RCC 7860 (cell line): Measurements from ENCODE around the gene EXOC3L4.
"Not testable (repeated sequence)": the region's sequence is repeated elsewhere in the genome, so short reads cannot be mapped to it uniquely, and the experiment has no call there.

ENCODE experiments used
- DNase-seq: peaks from one replicate; pipeline ENCODE4 v3.0.0-alpha.2; 2015; ENCODE audit warnings: low spot score
- FAIRE-seq: peaks from 2 replicates; lab custom pipeline; 2012; peaks lifted over from hg19 to GRCh38; lab: Jason Lieb, UNC

EXOC3L4 gene

DNA sequence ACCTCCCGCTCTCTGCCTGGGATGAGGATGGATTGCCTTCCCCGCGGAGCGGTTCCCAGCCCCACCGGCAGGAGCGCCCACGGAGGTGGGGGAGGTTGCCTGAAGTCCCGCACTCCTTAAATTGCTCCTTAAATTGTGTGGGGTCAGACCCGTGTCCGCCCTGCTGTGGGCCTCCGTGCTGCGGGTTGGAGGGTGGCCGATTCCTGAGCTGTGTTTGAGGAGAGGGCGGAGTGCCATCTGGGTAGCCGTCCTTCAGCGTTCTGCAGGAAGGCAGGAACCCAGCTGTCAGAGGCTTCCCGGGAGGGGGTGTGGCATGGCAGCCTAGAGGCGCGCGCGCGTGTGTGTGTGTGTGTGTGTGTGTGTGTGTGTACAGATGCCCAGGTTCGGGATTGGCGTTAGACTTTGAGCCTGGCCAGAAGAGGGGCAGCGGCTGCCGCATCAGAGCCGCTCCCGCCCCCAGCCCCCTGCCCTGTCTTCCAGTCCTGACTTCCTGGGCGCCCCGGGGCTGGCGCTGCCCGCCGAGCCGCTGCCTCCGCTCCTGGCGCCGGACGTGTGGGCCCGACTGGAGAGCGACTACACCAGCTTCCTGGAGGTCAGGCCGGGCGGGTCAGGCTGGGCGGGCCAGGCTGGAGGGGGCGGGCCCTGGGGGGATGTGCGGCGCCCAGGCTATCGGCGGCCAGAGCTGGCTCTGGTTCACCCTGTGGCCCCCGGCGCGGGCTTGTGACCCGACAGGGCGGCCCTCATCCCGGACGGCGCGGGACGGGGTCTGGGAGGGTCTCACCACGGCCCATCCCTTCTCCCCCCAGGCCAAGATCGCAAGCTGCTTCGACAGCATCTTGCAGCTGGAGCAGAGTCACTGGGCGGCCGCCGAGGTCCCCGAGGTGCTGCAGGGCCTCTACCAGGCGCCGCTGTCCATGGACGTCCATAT lies 9.2 kb downstream of the EXOC3L4 start:
- no peak for FAIRE-seq

DNA sequence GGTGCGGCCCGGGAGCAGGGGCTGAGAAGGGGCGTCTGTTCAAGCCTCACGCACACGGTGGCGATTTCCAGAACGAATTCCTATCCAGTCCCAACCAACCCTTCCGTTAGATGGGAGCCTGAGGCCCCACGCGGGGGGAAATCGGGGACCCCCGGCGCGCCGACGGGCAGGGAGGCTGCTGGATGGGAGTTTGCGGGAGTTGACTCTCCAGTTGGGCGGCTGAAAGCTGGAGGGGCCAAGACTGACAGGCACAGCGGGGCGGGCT lies 9.8 kb downstream of the EXOC3L4 start:
- no peak for FAIRE-seq
- DNase-seq = no peak

More for the DNA sequence above, 9.2 kb downstream of the EXOC3L4 start:
- peak; percentile 35 for DNase-seq

- FAIRE-seq (no peak), DNase-seq (no peak)
Measured at GRCh38 chr14:103104654-103105452, 10.3 kb downstream of the EXOC3L4 start.

DNA sequence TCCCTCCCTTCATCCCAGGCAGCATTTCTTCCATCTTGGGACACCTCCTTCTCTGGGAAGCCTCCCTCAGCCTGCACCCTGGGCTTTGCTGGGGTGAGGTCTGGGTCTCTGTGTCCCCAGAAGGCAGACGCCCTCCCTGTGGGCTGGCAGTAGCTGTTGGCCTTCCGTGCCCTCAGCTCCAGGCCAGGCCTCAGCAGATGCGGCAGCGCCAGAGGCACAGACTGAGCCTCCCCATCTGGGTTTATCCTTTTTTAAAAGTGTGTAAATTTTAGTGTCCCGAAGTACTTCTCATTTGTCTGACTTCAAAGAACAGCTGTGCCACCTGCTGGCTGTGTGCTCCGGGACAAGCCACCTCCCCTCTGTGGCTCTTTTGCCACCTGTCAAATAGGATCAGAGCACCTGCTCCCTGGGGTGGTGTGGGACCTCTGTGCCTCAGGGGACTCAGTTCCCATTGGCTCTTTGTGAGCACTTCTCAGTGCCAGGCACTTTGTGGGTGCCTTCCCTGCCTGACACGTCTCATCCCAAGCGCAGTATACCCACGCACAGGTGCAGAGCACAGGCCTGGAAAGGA lies 11.1 kb downstream of the EXOC3L4 start:
- DNase-seq = no peak
- FAIRE-seq = no peak

- DNase-seq = no peak
Measured at GRCh38 chr14:103107455-103107854, 12.9 kb downstream of the EXOC3L4 start.

GRCh38 chr14:103107941-103108748 lies 13.6 kb downstream of the EXOC3L4 start:
- FAIRE-seq = no peak

More at GRCh38 chr14:103107455-103107854, 12.9 kb downstream of the EXOC3L4 start:
- FAIRE-seq = no peak

GRCh38 chr14:103108749-103109207 lies 14.3 kb downstream of the EXOC3L4 start:
- FAIRE-seq (no peak), DNase-seq (peak; percentile 56)

More at GRCh38 chr14:103107941-103108748, 13.6 kb downstream of the EXOC3L4 start:
- peak; percentile 35 for DNase-seq

GRCh38 chr14:103109535-103110441 lies 15.3 kb downstream of the EXOC3L4 start:
- peak; percentile 40 for FAIRE-seq
- peak; percentile 89 for DNase-seq

GRCh38 chr14:103110681-103111231 lies 16.2 kb downstream of the EXOC3L4 start:
- no peak for FAIRE-seq
- DNase-seq = no peak

DNA sequence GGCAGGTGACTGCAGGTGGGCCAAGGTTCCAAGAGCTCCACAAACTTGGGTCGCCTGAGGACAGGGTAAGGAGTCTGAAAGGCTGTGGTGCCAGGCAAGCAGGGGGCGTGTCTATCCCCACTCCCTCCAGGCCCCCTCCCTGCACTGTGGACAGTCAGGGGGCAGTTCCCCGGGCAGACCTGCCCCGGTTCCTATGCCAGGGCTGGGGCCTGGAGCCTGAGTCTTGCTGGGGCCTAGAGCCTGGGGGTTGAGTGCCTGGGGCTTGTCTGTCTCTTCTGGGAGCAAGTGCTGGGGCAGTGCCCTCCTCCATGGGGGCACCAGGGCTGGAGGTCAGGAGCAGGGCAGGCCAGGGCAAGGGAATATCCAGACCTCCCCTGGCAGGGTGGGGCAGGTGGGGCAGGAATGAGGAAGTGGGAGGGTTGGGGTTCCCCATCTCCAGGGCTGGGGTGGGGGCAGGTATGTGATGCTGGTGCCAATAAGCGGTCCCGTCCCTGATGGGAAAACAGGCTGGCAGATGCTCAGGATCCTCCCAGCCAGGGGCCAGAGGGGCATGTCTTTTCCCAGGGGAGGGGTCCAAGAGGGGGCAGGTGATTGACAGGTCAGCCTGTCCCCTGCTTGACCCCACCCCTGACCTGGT lies 16.8 kb downstream of the EXOC3L4 start:
- FAIRE-seq (no peak), DNase-seq (no peak)

- DNase-seq (no peak), FAIRE-seq (no peak)
Measured at GRCh38 chr14:103112400-103113243, 18.1 kb downstream of the EXOC3L4 start.

DNA sequence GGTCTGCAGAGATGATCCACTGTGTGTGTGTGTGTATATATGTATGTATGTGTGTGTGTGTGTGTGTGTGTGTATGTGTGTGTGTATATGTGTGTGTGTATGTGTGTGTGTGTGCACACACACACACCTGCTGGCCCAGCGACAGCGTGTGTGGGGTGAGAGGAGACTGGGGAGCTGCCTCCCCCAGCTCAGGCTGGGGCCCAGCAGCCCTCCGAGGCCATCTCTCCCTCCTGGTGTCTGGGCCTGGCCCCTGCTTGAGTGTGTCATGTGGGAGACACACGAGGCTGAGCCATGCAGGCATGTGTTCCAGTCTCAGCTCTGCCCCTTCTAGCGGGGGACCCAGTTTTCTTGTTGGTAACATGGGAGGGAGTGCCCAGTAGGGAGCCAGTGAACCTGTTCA lies 18.8 kb downstream of the EXOC3L4 start:
- FAIRE-seq (no peak), DNase-seq (no peak)

GRCh38 chr14:103113774-103114173 lies 19.2 kb downstream of the EXOC3L4 start:
- no peak for FAIRE-seq

DNA sequence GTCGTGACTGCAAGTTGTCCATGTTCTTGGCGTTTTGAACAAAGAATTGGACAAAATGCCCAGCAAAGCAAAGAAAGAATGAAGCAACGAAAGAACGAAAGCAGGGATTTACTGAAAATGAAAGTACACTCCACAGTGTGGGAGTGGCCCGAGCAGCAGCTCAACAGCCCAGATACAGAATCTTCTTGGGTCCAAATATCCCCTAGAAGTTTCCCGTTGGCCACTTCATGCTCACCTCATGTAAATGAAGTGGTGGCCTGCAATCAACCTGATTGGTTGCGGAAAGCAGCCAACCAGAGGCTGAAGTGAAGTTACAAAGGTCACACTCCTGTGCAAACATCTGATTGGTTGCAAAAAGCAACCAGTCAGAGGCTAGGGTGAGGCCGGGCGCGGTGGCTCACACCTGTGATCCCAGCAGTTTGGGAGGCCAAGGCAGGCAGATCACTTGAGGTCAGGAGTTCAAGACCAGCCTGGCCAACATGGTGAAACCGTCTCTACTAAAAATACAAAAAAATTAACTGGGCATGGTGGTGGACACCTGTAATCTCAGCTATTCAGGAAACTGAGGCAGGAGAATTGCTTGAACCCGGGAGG lies 20.7 kb downstream of the EXOC3L4 start:
- DNase-seq, FAIRE-seq: not testable (repeated sequence)

More at GRCh38 chr14:103113774-103114173, 19.2 kb downstream of the EXOC3L4 start:
- DNase-seq = no peak

GRCh38 chr14:103115845-103116572 lies 21.5 kb downstream of the EXOC3L4 start:
- no peak for FAIRE-seq
- DNase-seq = no peak

DNA sequence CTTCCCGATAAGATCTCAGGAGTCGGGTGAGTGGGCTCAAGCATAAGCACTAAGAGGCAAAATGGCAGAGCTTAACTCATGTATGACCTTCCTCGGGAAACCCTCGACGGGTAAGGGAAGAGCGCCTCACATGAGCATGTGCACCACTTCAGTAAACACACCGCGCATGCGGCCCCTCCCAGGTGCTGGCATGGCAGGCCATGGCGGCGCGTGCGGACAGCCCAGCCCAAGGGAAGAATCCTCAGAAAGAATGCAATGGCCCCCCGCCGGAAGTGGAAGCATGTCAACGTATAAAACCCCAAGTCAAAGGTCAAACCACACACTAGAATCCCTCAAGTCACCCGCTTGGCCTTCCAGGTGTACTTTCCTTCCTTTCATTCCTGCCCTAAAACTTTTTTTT lies 22.1 kb downstream of the EXOC3L4 start:
- FAIRE-seq (no peak), DNase-seq (no peak)

DNA sequence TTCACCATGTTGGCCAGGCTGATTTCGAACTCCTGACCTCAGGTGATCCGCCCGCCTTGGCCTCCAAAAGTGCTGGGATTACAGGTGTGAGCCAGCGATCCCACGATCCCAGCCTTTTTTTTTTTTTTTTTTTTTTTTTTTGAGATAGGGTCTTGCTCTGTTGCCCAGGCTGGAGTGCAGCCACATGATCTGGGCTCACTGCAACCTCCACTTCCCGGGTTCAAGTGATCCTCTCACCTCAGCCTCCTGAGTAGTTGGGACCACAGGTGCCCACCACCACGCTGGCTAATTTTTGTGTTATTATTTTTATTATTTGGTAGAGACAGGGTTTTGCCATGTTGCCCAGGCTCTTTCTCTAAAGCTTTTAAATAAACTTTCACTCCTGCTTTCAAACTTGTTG lies 23.0 kb downstream of the EXOC3L4 start:
- DNase-seq, FAIRE-seq: not testable (repeated sequence)
